GM13976 (cell line): ENCODE data around the gene DSCAM.

Experiments
- DNase-seq: peaks from one replicate; pipeline ENCODE4 v3.0.0; 2012; ENCODE audit warnings: low spot score
- CTCF ChIP-seq: IDR thresholded peaks from 2 replicates; pipeline ENCODE4 v1.5.1; 2012; ENCODE audit warnings: borderline replicate concordance, mild to moderate bottlenecking; ENCODE audit not compliant: insufficient read depth; ENCODE audit errors: extremely low read depth, missing control alignments, control extremely low read depth
- in situ Hi-C: fragments of 300-500 bp; cut with MboI; formaldehyde crosslinking; loops from one replicate; pipeline ENCODE4 v1.12.0; 2022; ENCODE audit warnings: low sequenced_read_pairs, mixed read lengths, inconsistent platforms; ENCODE audit not compliant: unreplicated experiment

DSCAM gene

GRCh38 chr21:40139636-40140035 lies 707.3 kb downstream of the DSCAM start:
- TF ChIP-seq CTCF: no peak
- no peak for DNase-seq
- in situ Hi-C loops: no loop called here

GRCh38 chr21:40136571-40136970 lies 710.4 kb downstream of the DSCAM start:
- in situ Hi-C loops: no loop called here
- DNase-seq: no peak
- TF ChIP-seq CTCF: no peak

- in situ Hi-C loops: no loop called here
- no peak for DNase-seq
- TF ChIP-seq CTCF: no peak
Measured at GRCh38 chr21:40134731-40135492, 712.0 kb downstream of the DSCAM start.

GRCh38 chr21:40130476-40130875 lies 716.5 kb downstream of the DSCAM start:
- TF ChIP-seq CTCF: no peak
- DNase-seq: no peak
- in situ Hi-C loops: no loop called here

GRCh38 chr21:40129809-40130208 lies 717.1 kb downstream of the DSCAM start:
- DNase-seq: no peak
- no peak for TF ChIP-seq CTCF
- in situ Hi-C loops: no loop called here

GRCh38 chr21:40128891-40129290 lies 718.1 kb downstream of the DSCAM start:
- in situ Hi-C loops: no loop called here

More at GRCh38 chr21:40128891-40129290, 718.1 kb downstream of the DSCAM start:
- DNase-seq: no peak
- no peak for TF ChIP-seq CTCF
